ENCODE results near the gene RNASE8. TPM values are rescaled to one million over a fixed set of nuclear protein-coding genes. Genes with fewer than 3 reads are reported as not detected.

The RNASE8 gene
- total RNA-seq, 1 donor from 2014 or later = not detected

GRCh38 chr14:21099596-21099985, 42.0 kb downstream of the RNASE8 start:
- H3K4me1 ChIP-seq (ENCODE audit: insufficient read depth, low read length) = peaks cover 19% of the 10 kb centered on the region
- Mint-ChIP-seq H3K4me1 (ENCODE audit: low read depth, unreplicated experiment) (peaks cover 55% of the 10 kb centered on the region), H3K27ac (ENCODE audit: unreplicated experiment) (peak overlapping the region; percentile 35), H3K4me3 (ENCODE audit: unreplicated experiment) (peak overlapping the region; percentile 83), H3K27me3 (ENCODE audit: low read depth, unreplicated experiment) (no peaks in the 10 kb centered on the region), H3K9me3 (ENCODE audit: unreplicated experiment) (no peaks in the 10 kb centered on the region), H3K36me3 (ENCODE audit: low read depth, unreplicated experiment) (no peaks in the 10 kb centered on the region)
- H3K27me3 ChIP-seq (ENCODE audit: insufficient read depth, low read length) = peaks cover 8% of the 10 kb centered on the region
- no peak overlapping the region for H2AFZ ChIP-seq (ENCODE audit: low read depth, low read length)
- DNase-seq (ENCODE audit: low read depth) (no peak), FAIRE-seq (no peak)
- no peak overlapping the region for H3K4me3 ChIP-seq (ENCODE audit: insufficient read depth, low read depth, low read length)
- peaks cover 15% of the 10 kb centered on the region for H4K20me1 ChIP-seq (ENCODE audit: insufficient read depth, low read length)
- no peaks in the 10 kb centered on the region for H3K9me3 ChIP-seq (ENCODE audit: insufficient read depth, low read depth, low read length)
- H3K27ac ChIP-seq (ENCODE audit: low read depth, low read length) = no peak overlapping the region
- no peaks in the 10 kb centered on the region for H3K36me3 ChIP-seq (ENCODE audit: insufficient read depth, low read length)
- no peak overlapping the region for H3K9ac ChIP-seq (ENCODE audit: low read length)
- TF ChIP-seq CTCF (IDR thresholded peaks at IDR 0.05; ENCODE audit: insufficient read depth, low read depth, low read length) (no peak), EZH2 (IDR thresholded peaks at IDR 0.05; ENCODE audit: insufficient read depth, low read length) (no peak)
- no peaks in the 10 kb centered on the region for H3K79me2 ChIP-seq (ENCODE audit: insufficient read depth, low read length)
- H3K4me2 ChIP-seq (ENCODE audit: low read length) = peak overlapping the region; percentile 96

- H3K79me2 ChIP-seq (ENCODE audit: insufficient read depth, low read length) = no peaks in the 10 kb centered on the region
- no peak within 1 kb of the TSS for H3K4me2 ChIP-seq (ENCODE audit: low read length)
- TF ChIP-seq CTCF (IDR thresholded peaks at IDR 0.05; ENCODE audit: insufficient read depth, low read depth, low read length) = no peak
- no peak for TF ChIP-seq EZH2 (IDR thresholded peaks at IDR 0.05; ENCODE audit: insufficient read depth, low read length)
- H3K4me3 ChIP-seq (ENCODE audit: insufficient read depth, low read depth, low read length) = no peak within 1 kb of the TSS
- no peak within 1 kb of the TSS for H3K27ac ChIP-seq (ENCODE audit: low read depth, low read length)
- no peak within 1 kb of the TSS for H2AFZ ChIP-seq (ENCODE audit: low read depth, low read length)
- H3K27me3 ChIP-seq (ENCODE audit: insufficient read depth, low read length) = peaks cover 8% of the 10 kb centered on the region
- no peaks in the 10 kb centered on the region for H3K36me3 ChIP-seq (ENCODE audit: insufficient read depth, low read length)
- no peaks in the 10 kb centered on the region for H3K9me3 ChIP-seq (ENCODE audit: insufficient read depth, low read depth, low read length)
- H3K27me3 Mint-ChIP-seq (ENCODE audit: low read depth, unreplicated experiment) = no peaks in the 10 kb centered on the region
- peaks cover 7% of the 10 kb centered on the region for H4K20me1 ChIP-seq (ENCODE audit: insufficient read depth, low read length)
- H3K27ac Mint-ChIP-seq (ENCODE audit: unreplicated experiment) = peak within 1 kb of the TSS; percentile 18
- DNase-seq (ENCODE audit: low read depth) (no peak), FAIRE-seq (no peak)
- H3K9me3 Mint-ChIP-seq (ENCODE audit: unreplicated experiment) = no peaks in the 10 kb centered on the region
- no peaks in the 10 kb centered on the region for H3K36me3 Mint-ChIP-seq (ENCODE audit: low read depth, unreplicated experiment)
- H3K4me3 Mint-ChIP-seq (ENCODE audit: unreplicated experiment) = peak within 1 kb of the TSS; percentile 83
- no peak within 1 kb of the TSS for H3K9ac ChIP-seq (ENCODE audit: low read length)
- peaks cover 51% of the 10 kb centered on the region for H3K4me1 Mint-ChIP-seq (ENCODE audit: low read depth, unreplicated experiment)
- peaks cover 19% of the 10 kb centered on the region for H3K4me1 ChIP-seq (ENCODE audit: insufficient read depth, low read length)
Measured at GRCh38 chr14:21100931-21101330, 43.3 kb downstream of the RNASE8 start, which contains the start of gene TMEM253. Gene TMEM253, plus strand, starts transcription at chr14:21101066. Its CDS starts 278 bp downstream, at chr14:21101344.

GRCh38 chr14:21101802-21102413, 44.3 kb downstream of the RNASE8 start:
- Histone ChIP-seq H4K20me1 (ENCODE audit: insufficient read depth, low read length) (no peaks in the 10 kb centered on the region), H3K4me1 (ENCODE audit: insufficient read depth, low read length) (peaks cover 27% of the 10 kb centered on the region), H3K79me2 (ENCODE audit: insufficient read depth, low read length) (no peaks in the 10 kb centered on the region), H3K27ac (ENCODE audit: low read depth, low read length) (no peak overlapping the region), H3K4me3 (ENCODE audit: insufficient read depth, low read depth, low read length) (no peak overlapping the region), H2AFZ (ENCODE audit: low read depth, low read length) (no peak overlapping the region), H3K9me3 (ENCODE audit: insufficient read depth, low read depth, low read length) (no peaks in the 10 kb centered on the region), H3K36me3 (ENCODE audit: insufficient read depth, low read length) (no peaks in the 10 kb centered on the region), H3K9ac (ENCODE audit: low read length) (no peak overlapping the region), H3K4me2 (ENCODE audit: low read length) (no peak overlapping the region), H3K27me3 (ENCODE audit: insufficient read depth, low read length) (peaks cover 8% of the 10 kb centered on the region)
- H3K4me1 Mint-ChIP-seq (ENCODE audit: low read depth, unreplicated experiment) = peaks cover 52% of the 10 kb centered on the region
- no peaks in the 10 kb centered on the region for H3K27me3 Mint-ChIP-seq (ENCODE audit: low read depth, unreplicated experiment)
- TF ChIP-seq CTCF (IDR thresholded peaks at IDR 0.05; ENCODE audit: insufficient read depth, low read depth, low read length) = no peak
- no peak for TF ChIP-seq EZH2 (IDR thresholded peaks at IDR 0.05; ENCODE audit: insufficient read depth, low read length)
- peak overlapping the region; percentile 97 for H3K4me3 Mint-ChIP-seq (ENCODE audit: unreplicated experiment)
- FAIRE-seq (no peak), DNase-seq (ENCODE audit: low read depth) (no peak)
- no peaks in the 10 kb centered on the region for H3K36me3 Mint-ChIP-seq (ENCODE audit: low read depth, unreplicated experiment)
- H3K9me3 Mint-ChIP-seq (ENCODE audit: unreplicated experiment) = no peaks in the 10 kb centered on the region
- peak overlapping the region; percentile 18 for H3K27ac Mint-ChIP-seq (ENCODE audit: unreplicated experiment)

Measured in astrocyte (in vitro differentiated cells and primary cell).